GM19372 (cell line): Measurements from ENCODE around the gene TLR9.

Experiments
- ATAC-seq: cut with Tn5 transposase; IDR thresholded peaks from one replicate; pipeline ENCODE4 v1.9.1; 2021; ENCODE audit warnings: mild to moderate bottlenecking, low read depth, moderate library complexity; ENCODE audit not compliant: unreplicated experiment

The TLR9 gene

GRCh38 chr3:52218026-52218425 is 7.4 kb downstream of the TLR9 start:
- no peak for ATAC-seq

DNA sequence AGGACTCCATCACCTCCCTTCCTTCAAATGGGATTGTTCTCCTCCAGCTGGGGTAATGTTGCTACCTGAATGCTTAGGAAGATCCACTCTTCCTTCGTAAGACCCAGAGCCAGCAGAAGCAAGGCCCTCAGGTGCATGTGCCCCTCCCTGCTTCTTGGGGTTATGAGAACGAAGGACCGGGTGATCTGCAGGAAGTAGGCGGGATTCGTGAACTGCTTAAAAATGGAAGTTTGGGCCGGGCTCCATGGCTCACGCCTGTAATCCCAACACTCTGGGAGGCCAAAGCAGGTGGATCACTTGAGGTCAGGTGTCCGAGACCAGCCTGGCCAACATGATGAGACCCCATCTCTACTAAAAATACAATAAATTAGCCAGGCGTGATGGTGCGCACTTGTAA is 8.0 kb downstream of the TLR9 start:
- no peak for ATAC-seq

DNA sequence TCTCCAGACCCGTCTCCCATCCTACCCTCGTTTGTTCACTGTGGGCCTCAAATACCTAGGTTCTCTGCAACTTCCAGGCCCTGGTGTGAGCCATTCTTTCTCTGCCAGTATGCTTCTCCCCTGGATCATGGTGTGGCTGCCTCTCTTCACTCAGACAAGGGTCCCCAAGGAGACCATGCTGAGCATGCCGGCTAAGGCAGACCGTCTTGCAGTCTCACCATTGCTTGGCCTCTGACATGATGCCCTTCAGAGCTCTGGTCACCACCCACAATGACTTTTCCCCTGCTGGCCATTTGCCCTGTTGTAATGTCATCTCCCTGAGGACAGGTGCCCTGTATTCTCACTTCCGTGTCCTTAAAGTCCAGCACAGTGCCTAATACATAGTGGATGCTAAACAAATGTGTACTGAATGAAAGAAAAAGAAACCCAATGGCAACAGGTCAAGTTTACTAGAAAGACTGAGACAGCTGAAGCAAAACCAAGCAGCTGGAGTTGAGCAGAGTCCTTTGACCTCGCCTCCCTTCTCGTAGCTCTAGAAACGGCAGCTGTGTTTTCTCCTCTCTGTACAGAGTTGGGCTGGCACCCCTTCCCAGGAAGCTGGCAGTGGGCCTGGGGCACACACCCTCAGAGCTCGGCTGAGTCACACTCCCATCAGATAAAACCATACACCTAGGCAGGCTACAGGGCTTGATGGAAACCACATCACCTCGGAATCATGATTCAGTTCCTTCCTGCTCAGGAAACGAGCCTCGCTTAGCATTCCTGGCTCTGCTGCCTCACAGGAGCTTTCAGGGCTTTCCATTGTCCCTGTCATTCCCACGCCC is 8.6 kb downstream of the TLR9 start:
- ATAC-seq, result no peak

DNA sequence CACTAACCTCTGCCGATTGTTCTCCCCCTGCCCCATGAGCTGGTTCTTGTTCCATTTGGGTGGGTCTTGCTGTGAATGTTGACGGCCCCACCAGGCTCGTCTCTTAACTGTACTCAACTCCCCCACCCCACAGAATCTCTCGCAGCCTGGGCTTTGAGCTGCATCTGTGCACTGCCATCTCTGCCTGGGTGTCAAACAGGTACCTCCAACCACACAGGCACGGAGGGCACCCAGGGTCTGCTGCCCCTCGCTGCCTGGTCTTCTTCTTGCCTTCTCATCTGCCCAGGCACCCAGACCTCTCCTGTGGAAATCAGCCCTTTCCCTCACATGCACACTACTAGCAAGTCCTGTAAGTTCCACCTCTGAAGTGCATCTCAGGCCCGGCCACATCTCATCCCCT is 10.1 kb downstream of the TLR9 start:
- ATAC-seq, result no peak

- ATAC-seq, result no peak
Observed at GRCh38 chr3:52213901-52214300, 11.5 kb downstream of the TLR9 start.

GRCh38 chr3:52213005-52213404 is 12.4 kb downstream of the TLR9 start:
- ATAC-seq, result no peak

- ATAC-seq, result no peak
Observed at GRCh38 chr3:52211268-52211891, 14.1 kb downstream of the TLR9 start.

GRCh38 chr3:52210550-52211046 is 14.8 kb downstream of the TLR9 start:
- ATAC-seq, result no peak

DNA sequence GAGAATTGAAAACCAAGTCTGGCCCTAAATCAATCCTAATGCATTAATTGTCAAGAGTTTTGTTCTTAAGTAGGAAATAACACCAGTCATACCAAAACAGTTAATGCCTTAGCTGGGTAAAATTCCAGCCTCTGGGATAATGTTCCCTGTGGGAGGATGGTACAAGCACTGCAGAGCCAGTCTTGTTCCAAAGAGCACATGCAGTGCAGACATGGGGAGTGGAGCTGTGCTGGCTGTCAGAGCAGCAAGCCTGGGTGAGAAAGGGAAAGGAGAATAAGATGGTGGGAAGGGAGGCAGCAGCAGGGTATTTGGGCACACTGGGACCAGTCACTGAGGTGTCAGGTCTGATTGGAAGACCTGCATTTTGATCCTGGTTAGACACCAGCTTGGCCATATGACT is 15.4 kb downstream of the TLR9 start:
- ATAC-seq, result no peak

DNA sequence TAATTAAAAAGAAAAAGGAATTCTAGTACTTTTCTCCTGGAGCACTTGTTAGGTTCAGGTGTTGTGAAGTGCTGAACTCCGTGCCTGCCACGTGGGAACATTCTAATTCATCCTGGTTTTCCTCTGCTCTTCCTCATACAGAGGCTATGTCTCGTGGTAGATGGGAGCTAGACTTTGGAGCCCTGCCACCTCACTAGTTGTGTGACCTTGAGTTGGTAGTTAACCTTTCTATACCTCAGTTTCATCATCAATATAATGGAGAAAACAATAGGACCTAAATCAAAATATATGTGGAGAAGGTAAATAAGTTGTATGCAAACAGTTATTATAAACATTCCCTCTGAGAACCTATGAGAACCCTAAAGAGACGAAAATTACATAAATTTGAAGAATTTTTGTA is 16.9 kb downstream of the TLR9 start:
- no peak for ATAC-seq

DNA sequence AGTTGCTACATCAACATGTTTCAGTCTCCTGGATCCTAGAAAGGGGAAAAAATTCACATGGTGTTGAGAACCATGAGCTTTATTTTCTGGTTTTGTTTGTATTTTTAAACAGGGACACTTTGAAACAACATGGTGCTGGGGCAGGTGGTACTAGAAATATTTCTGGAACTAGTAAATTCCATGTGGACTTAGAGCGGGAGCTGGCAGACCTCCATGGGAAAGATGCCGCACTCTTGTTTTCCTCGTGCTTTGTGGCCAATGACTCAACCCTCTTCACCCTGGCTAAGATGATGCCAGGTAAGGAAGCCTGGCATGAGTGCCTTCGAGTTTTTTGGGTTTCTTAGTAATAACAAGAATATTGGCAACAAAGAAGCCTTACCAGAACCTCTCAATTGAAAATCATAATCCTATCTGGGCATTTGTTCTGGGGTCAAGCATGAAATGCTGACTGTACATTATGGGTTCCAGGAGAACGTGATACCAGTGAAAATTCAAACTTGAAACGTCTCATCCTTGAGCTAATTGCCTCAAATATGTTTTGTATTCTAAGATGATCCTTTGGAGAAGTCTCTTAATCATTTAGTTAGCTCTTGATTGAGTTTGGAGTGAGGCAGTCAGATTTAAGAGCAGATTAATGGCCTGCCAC is 19.6 kb downstream of the TLR9 start:
- no peak for ATAC-seq

DNA sequence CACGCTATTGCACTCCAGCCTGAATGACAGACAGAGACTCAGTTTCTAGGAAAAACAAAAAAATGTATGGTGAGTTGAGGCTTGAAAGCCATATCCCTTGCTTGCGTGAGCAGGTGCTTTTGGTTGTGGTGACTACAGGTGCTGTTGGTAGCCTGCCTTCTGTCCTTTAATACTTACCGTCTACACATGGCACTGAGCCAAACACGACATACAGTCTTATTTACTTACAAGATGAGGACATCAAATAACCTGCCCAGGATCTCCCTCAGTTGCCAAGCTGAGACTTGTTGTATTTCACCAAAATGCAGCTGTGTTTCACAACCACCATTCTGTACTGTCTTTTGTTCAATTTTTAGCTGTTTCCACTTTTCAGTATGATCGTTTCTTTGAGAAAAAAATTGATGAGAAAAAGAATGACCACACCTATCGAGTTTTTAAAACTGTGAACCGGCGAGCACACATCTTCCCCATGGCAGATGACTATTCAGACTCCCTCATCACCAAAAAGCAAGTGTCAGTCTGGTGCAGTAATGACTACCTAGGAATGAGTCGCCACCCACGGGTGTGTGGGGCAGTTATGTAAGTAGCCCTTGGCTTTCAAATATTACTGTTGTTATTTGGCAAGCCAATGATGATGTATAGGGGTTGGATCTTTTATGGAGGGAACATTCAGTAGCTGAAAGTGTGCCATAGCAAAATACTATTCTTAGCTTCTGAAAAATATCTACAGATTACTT is 20.9 kb downstream of the TLR9 start:
- no peak for ATAC-seq

- ATAC-seq, result no peak
Observed at GRCh38 chr3:52203701-52204100, 21.7 kb downstream of the TLR9 start.

GRCh38 chr3:52202384-52203077 is 22.9 kb downstream of the TLR9 start:
- no peak for ATAC-seq

DNA sequence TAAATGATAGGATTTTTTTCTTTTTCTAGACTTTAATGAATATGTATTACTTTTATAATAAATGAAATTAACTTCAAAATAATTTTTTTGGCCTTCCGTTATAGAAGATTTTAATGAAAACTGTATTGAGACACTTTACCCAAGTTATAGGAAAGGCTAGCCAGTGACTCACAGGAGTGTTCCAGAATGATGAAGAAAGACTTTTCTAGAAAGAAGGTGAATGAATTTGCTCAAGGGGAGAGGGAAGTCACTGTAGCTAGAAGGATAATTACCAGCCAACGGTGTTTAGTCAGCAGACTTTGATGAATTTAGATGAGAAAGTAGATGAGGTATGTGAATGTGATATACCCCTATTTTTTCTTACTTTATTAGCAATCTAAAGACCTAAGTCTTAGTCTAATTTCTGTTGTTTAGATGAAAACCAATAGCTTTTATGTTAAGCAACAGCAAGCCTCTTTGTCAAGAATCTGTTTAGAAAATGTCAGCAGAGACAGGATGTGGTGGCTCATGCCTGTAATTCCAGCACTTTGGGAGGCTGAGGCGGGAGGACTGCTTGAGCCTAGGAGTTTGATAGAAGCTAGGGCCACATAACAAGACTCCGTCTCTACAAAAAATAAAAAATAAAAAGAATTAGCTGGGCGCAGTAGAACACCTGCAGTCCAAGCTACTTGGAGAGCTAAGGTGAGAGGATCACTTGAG is 24.3 kb downstream of the TLR9 start:
- no peak for ATAC-seq

DNA sequence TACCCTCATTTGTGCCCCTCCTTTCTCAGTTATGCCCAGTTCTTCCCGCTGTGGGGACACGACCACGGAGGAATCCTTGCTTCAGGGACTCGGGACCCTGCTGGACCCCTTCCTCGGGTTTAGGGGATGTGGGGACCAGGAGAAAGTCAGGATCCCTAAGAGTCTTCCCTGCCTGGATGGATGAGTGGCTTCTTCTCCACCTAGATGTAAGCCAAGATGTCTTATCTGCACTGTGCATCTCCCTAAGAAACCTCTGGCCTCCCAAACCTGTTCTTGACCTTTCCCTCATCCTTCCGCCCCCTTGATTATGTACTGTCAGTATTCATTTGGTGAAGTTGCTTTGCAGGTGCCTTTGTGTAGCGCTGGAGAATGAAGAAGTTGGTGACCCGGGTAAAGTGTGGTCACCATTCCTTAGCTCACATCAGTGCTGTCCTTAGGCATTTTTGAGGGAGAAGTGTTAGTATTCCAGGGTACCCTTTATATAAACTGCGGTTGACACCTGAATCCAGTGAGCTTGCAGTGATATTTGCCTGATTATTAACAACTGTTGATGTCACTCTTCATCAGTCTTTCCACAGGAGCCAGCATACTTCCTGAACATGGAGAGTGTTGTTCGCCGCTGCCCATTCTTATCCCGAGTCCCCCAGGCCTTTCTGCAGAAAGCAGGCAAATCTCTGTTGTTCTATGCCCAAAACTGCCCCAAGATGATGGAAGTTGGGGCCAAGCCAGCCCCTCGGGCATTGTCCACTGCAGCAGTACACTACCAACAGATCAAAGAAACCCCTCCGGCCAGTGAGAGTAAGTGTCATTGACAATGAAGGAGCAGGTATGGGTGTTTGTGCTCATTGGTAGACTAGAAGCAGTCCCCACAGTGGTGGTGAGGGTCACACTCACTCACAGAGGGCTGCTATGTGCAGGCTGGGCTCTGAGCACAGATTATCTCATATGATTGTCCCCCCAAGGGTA is 26.5 kb downstream of the TLR9 start:
- no peak for ATAC-seq

GRCh38 chr3:52197842-52198625 is 27.4 kb downstream of the TLR9 start, which contains the start of gene ALAS1:
ALAS1 (plus strand) TSS chr3:52198160; CDS start chr3:52199242, 1,082 bp downstream.
- peak; percentile 85 for ATAC-seq

GRCh38 chr3:52197499-52197841 is 28.0 kb downstream of the TLR9 start:
- no peak for ATAC-seq
